Left renal pelvis (tissue), 4 donors: ENCODE data around the gene SCN2B. TPM values are rescaled to one million over a fixed set of nuclear protein-coding genes. Genes with fewer than 3 reads are reported as not detected.

Experiments
- DNase-seq, 4 donors: peaks; one replicate each; pipeline ENCODE4 v3.0.0-alpha.2; 2013; ENCODE audit warnings: low read depth in 4 of 4, low spot score in 3 of 4
- polyA plus RNA-seq, 4 donors: library from polyadenylated mRNA; unstranded; fragments of 120-200 nt; gene quantifications; one replicate each; pipeline ENCODE4 v1.2.1, GENCODE V29; 2013; ENCODE audit not compliant: insufficient read length in 4 of 4

Gene SCN2B
- 1 to 10 TPM; 4.2 to 7.1 (median 4.2) TPM for polyA plus RNA-seq

- DNase-seq = no peak
Measured at GRCh38 chr11:118175993-118176777, at the start of gene SCN2B. Gene SCN2B (minus strand): TSS chr11:118176639. CDS start chr11:118176431, 208 bp downstream.

GRCh38 chr11:118224511-118225188, 48.2 kb upstream of the SCN2B start, which contains the start of gene JAML:
Gene JAML (minus strand): TSS chr11:118225011. CDS start chr11:118214866, 10,145 bp downstream.
- DNase-seq = no peak

- DNase-seq = no peak
Measured at GRCh38 chr11:118223992-118224391, 47.6 kb upstream of the SCN2B start.

- no peak for DNase-seq
Measured at GRCh38 chr11:118223570-118223969, 47.1 kb upstream of the SCN2B start.

GRCh38 chr11:118222437-118222836, 46.0 kb upstream of the SCN2B start:
- no peak for DNase-seq

GRCh38 chr11:118221419-118221818, 45.0 kb upstream of the SCN2B start:
- DNase-seq = no peak

- no peak for DNase-seq
Measured at GRCh38 chr11:118219732-118220131, 43.3 kb upstream of the SCN2B start.

GRCh38 chr11:118219244-118219643, 42.8 kb upstream of the SCN2B start:
- no peak for DNase-seq

GRCh38 chr11:118217575-118217974, 41.1 kb upstream of the SCN2B start:
- no peak for DNase-seq

GRCh38 chr11:118216621-118217481, 40.4 kb upstream of the SCN2B start:
- no peak for DNase-seq

GRCh38 chr11:118215765-118216164, 39.3 kb upstream of the SCN2B start:
- DNase-seq = no peak

GRCh38 chr11:118215262-118215661, 38.8 kb upstream of the SCN2B start:
- DNase-seq = no peak

- DNase-seq = no peak
Measured at GRCh38 chr11:118214210-118214914, 37.9 kb upstream of the SCN2B start.

- DNase-seq = no peak
Measured at GRCh38 chr11:118213781-118214180, 37.3 kb upstream of the SCN2B start.

GRCh38 chr11:118213201-118213600, 36.8 kb upstream of the SCN2B start:
- DNase-seq = no peak

GRCh38 chr11:118212781-118213191, 36.3 kb upstream of the SCN2B start:
- no peak for DNase-seq

GRCh38 chr11:118212131-118212725, 35.8 kb upstream of the SCN2B start:
- DNase-seq = no peak

- no peak for DNase-seq
Measured at GRCh38 chr11:118211006-118211405, 34.6 kb upstream of the SCN2B start.

- DNase-seq = no peak
Measured at GRCh38 chr11:118210323-118210722, 33.9 kb upstream of the SCN2B start.

GRCh38 chr11:118209033-118209432, 32.6 kb upstream of the SCN2B start:
- DNase-seq = no peak
